Measurements from ENCODE around the gene FN1. TPM values are rescaled to one million over a fixed set of nuclear protein-coding genes. Genes with fewer than 3 reads are reported as not detected.

FN1 gene
- polyA plus RNA-seq, 1 donor (not counting 4 experiments of a cell fraction or from before 2014, with no cell fraction given): 1,649 TPM

GRCh38 chr2:215324811-215325210 lies 111.1 kb downstream of the FN1 start:
- DNase-seq (ENCODE audit: low read depth, low spot score): no peak
- H4K20me1 ChIP-seq (ENCODE audit: control insufficient read depth, extremely low read depth, insufficient read depth, low read length): no peaks in the 10 kb centered on the region
- no peak for FAIRE-seq
- no peaks in the 10 kb centered on the region for H3K9me3 ChIP-seq (ENCODE audit: control insufficient read depth, low read depth, low read length)
- no peak overlapping the region for H3K27ac ChIP-seq (ENCODE audit: control insufficient read depth, insufficient read depth, low read length)
- H2AFZ ChIP-seq (ENCODE audit: control insufficient read depth, low read length): no peak overlapping the region
- no peak overlapping the region for H3K4me3 ChIP-seq (ENCODE audit: control insufficient read depth in 2 of 3, extremely low read depth in 1 of 3, insufficient read depth in 2 of 3, low read depth in 1 of 3, low read length in 3 of 3)
- no peak overlapping the region for H3K9ac ChIP-seq (ENCODE audit: control insufficient read depth, extremely low read depth, insufficient read depth, low read length)
- dilution Hi-C loops (cut with MboI; ENCODE audit: extremely low pct_ligation_motif_present, low sequenced_read_pairs): no loop called here
- TF ChIP-seq, protein P1, sequence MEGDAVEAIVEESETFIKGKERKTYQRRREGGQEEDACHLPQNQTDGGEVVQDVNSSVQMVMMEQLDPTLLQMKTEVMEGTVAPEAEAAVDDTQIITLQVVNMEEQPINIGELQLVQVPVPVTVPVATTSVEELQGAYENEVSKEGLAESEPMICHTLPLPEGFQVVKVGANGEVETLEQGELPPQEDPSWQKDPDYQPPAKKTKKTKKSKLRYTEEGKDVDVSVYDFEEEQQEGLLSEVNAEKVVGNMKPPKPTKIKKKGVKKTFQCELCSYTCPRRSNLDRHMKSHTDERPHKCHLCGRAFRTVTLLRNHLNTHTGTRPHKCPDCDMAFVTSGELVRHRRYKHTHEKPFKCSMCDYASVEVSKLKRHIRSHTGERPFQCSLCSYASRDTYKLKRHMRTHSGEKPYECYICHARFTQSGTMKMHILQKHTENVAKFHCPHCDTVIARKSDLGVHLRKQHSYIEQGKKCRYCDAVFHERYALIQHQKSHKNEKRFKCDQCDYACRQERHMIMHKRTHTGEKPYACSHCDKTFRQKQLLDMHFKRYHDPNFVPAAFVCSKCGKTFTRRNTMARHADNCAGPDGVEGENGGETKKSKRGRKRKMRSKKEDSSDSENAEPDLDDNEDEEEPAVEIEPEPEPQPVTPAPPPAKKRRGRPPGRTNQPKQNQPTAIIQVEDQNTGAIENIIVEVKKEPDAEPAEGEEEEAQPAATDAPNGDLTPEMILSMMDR (optimal IDR thresholded peaks at IDR 0.05 in 1 of 3, IDR thresholded peaks at IDR 0.05 in 1 of 3, conservative IDR thresholded peaks at IDR 0.05 in 1 of 3; ENCODE audit: extremely low read depth in 1 of 3, insufficient read depth in 2 of 3, low read length in 3 of 3): no peak
- TF ChIP-seq EZH2 (IDR thresholded peaks at IDR 0.05; ENCODE audit: low read length): no peak
- H3K36me3 ChIP-seq (ENCODE audit: control insufficient read depth in 2 of 2, extremely low read depth in 1 of 2, insufficient read depth in 2 of 2, low read length in 2 of 2): peaks cover 24 to 36% of the 10 kb centered on the region in 2 experiments
- no peaks in the 10 kb centered on the region for H3K9me1 ChIP-seq (ENCODE audit: control insufficient read depth, extremely low read depth, insufficient read depth, low read length)
- peaks cover 40% of the 10 kb centered on the region for H3K79me2 ChIP-seq (ENCODE audit: control insufficient read depth, insufficient read depth, low read length)
- no peaks in the 10 kb centered on the region for H3K27me3 ChIP-seq (ENCODE audit: control insufficient read depth, extremely low read depth, insufficient read depth, low read length)
- H3K4me2 ChIP-seq (ENCODE audit: control insufficient read depth, extremely low read depth, insufficient read depth, low read depth, low read length): no peak overlapping the region
- H3K4me1 ChIP-seq (ENCODE audit: control insufficient read depth, extremely low read depth, insufficient read depth, low read length): no peaks in the 10 kb centered on the region

GRCh38 chr2:215320679-215321078 lies 115.2 kb downstream of the FN1 start:
- dilution Hi-C loops (cut with MboI; ENCODE audit: extremely low pct_ligation_motif_present, low sequenced_read_pairs): no loop called here
- H3K27ac ChIP-seq (ENCODE audit: control insufficient read depth, insufficient read depth, low read length): no peak overlapping the region
- peaks cover 34% of the 10 kb centered on the region for H3K79me2 ChIP-seq (ENCODE audit: control insufficient read depth, insufficient read depth, low read length)
- H3K4me1 ChIP-seq (ENCODE audit: control insufficient read depth, extremely low read depth, insufficient read depth, low read length): no peaks in the 10 kb centered on the region
- no peak overlapping the region for H3K4me2 ChIP-seq (ENCODE audit: control insufficient read depth, extremely low read depth, insufficient read depth, low read depth, low read length)
- FAIRE-seq (no peak), DNase-seq (ENCODE audit: low read depth, low spot score) (no peak)
- H2AFZ ChIP-seq (ENCODE audit: control insufficient read depth, low read length): no peak overlapping the region
- H3K27me3 ChIP-seq (ENCODE audit: control insufficient read depth, extremely low read depth, insufficient read depth, low read length): no peaks in the 10 kb centered on the region
- H3K9ac ChIP-seq (ENCODE audit: control insufficient read depth, extremely low read depth, insufficient read depth, low read length): no peak overlapping the region
- peaks cover 4 to 16% of the 10 kb centered on the region in 2 experiments for H3K36me3 ChIP-seq (ENCODE audit: control insufficient read depth in 2 of 2, extremely low read depth in 1 of 2, insufficient read depth in 2 of 2, low read length in 2 of 2)
- H4K20me1 ChIP-seq (ENCODE audit: control insufficient read depth, extremely low read depth, insufficient read depth, low read length): no peaks in the 10 kb centered on the region
- no peak for TF ChIP-seq EZH2 (IDR thresholded peaks at IDR 0.05; ENCODE audit: low read length)
- TF ChIP-seq, protein P1 (optimal IDR thresholded peaks at IDR 0.05 in 1 of 3, IDR thresholded peaks at IDR 0.05 in 1 of 3, conservative IDR thresholded peaks at IDR 0.05 in 1 of 3; ENCODE audit: extremely low read depth in 1 of 3, insufficient read depth in 2 of 3, low read length in 3 of 3): no peak
- no peaks in the 10 kb centered on the region for H3K9me3 ChIP-seq (ENCODE audit: control insufficient read depth, low read depth, low read length)
- H3K4me3 ChIP-seq (ENCODE audit: control insufficient read depth in 2 of 3, extremely low read depth in 1 of 3, insufficient read depth in 2 of 3, low read depth in 1 of 3, low read length in 3 of 3): no peak overlapping the region
- no peaks in the 10 kb centered on the region for H3K9me1 ChIP-seq (ENCODE audit: control insufficient read depth, extremely low read depth, insufficient read depth, low read length)
